ENCODE measurements around the gene IPO11.
"Not testable (repeated sequence)": the region's sequence is repeated elsewhere in the genome, so short reads cannot be mapped to it uniquely, and the experiment has no call there.

Gene IPO11

GRCh38 chr5:62607615-62608014 lies 195.1 kb downstream of the IPO11 start:
- no peak for DNase-seq

GRCh38 chr5:62608529-62609511 lies 196.3 kb downstream of the IPO11 start:
- no peak for DNase-seq

GRCh38 chr5:62614355-62614754 lies 201.8 kb downstream of the IPO11 start:
- no peak for DNase-seq

- DNase-seq, result no peak
Observed at GRCh38 chr5:62616615-62617277, 204.2 kb downstream of the IPO11 start.

- DNase-seq, result no peak
Observed at GRCh38 chr5:62617943-62618342, 205.4 kb downstream of the IPO11 start.

GRCh38 chr5:62620761-62621160 lies 208.2 kb downstream of the IPO11 start:
- no peak for DNase-seq

- no peak for DNase-seq
Observed at GRCh38 chr5:62621280-62621679, 208.7 kb downstream of the IPO11 start.

- DNase-seq, result no peak
Observed at GRCh38 chr5:62623271-62623670, 210.7 kb downstream of the IPO11 start.

- not testable (repeated sequence) for DNase-seq
Observed at GRCh38 chr5:62624436-62624835, 211.9 kb downstream of the IPO11 start.

GRCh38 chr5:62626534-62626933 lies 214.0 kb downstream of the IPO11 start:
- DNase-seq, result no peak

- no peak for DNase-seq
Observed at GRCh38 chr5:62627121-62627520, 214.6 kb downstream of the IPO11 start.

- DNase-seq, result no peak
Observed at GRCh38 chr5:62627901-62628300, 215.3 kb downstream of the IPO11 start.

- no peak for DNase-seq
Observed at GRCh38 chr5:62631909-62632580, 219.5 kb downstream of the IPO11 start.

- DNase-seq, result no peak
Observed at GRCh38 chr5:62633243-62633642, 220.7 kb downstream of the IPO11 start.

GRCh38 chr5:62640446-62640845 lies 227.9 kb downstream of the IPO11 start:
- DNase-seq, result no peak

GRCh38 chr5:62642468-62642867 lies 229.9 kb downstream of the IPO11 start:
- no peak for DNase-seq

- DNase-seq, result no peak
Observed at GRCh38 chr5:62643556-62644451, 231.2 kb downstream of the IPO11 start.

GRCh38 chr5:62645223-62645622 lies 232.7 kb downstream of the IPO11 start:
- DNase-seq, result no peak

GRCh38 chr5:62647241-62647640 lies 234.7 kb downstream of the IPO11 start:
- no peak for DNase-seq

GRCh38 chr5:62649025-62649424 lies 236.5 kb downstream of the IPO11 start:
- DNase-seq, result no peak

- no peak for DNase-seq
Observed at GRCh38 chr5:62649476-62650113, 237.0 kb downstream of the IPO11 start.

- no peak for DNase-seq
Observed at GRCh38 chr5:62650197-62650596, 237.6 kb downstream of the IPO11 start.
